T-cell (primary cell): ENCODE data around the gene JMJD1C. TPM values are rescaled to one million over a fixed set of nuclear protein-coding genes. Genes with fewer than 3 reads are reported as not detected.

Experiments used
- ATAC-seq, 4 experiments: fragments of 200-7000 bp in 3 of 4; fragments of 150-1000 bp in 1 of 4; cut with Tn5 transposase; replicated peaks in 1 of 4; 1 replicate in 3 of 4; 2 replicates in 1 of 4; pipeline ENCODE4 v1.10.0; 2021; ENCODE audit warnings: moderate library complexity in 3 of 4, mild to moderate bottlenecking in 2 of 4, moderate number of reproducible peaks in 1 of 4
- CTCF ChIA-PET, 2 donors: fragments of 300-600 bp; sonication (Branson Sonifier 250); formaldehyde crosslinking; loops; one replicate each; lab custom pipeline; 2022; ENCODE audit warnings: antibody characterized with exemption in 2 of 2; lab: Charles Lee
- POLR2A ChIA-PET, 2 donors: fragments of 300-600 bp; sonication (Branson Sonifier 250); formaldehyde crosslinking; loops; one replicate each; lab custom pipeline; 2022; ENCODE audit warnings: antibody characterized with exemption in 2 of 2; lab: Charles Lee
- DNase-seq, 35 experiments: peaks; one replicate each; pipeline versions ENCODE4 v3.0.0 to v3.0.0-alpha.2; 2013 to 2023
- H3K27ac ChIP-seq: one replicate; pipeline ENCODE4 v1.5.1; 2013; ENCODE audit warnings: low read length
- H3K27me3 ChIP-seq, 2 experiments: replicated peaks in 1 of 2; 1 replicate in 1 of 2; 2 replicates in 1 of 2; pipeline versions ENCODE4 v1.6.1 to v1.7.0; 2013; ENCODE audit warnings: low read length in 1 of 2, mixed read lengths in 1 of 2; ENCODE audit not compliant: control insufficient read depth in 2 of 2, insufficient read depth in 2 of 2; ENCODE audit errors: extremely low read depth in 1 of 2
- H3K36me3 ChIP-seq, 2 donors: 1 replicate in 1 of 2; 2 replicates in 1 of 2; pipeline versions ENCODE4 v1.6.1 to v1.7.0; 2013; ENCODE audit warnings: low read length in 1 of 2; ENCODE audit not compliant: control insufficient read depth in 2 of 2, insufficient read depth in 1 of 2; ENCODE audit errors: extremely low read depth in 1 of 2
- H3K4me1 ChIP-seq, 2 experiments: 1 replicate in 1 of 2; 2 replicates in 1 of 2; pipeline versions ENCODE4 v1.6.1 to v1.7.0; 2013; ENCODE audit warnings: low read length in 2 of 2, mixed read lengths in 1 of 2; ENCODE audit not compliant: insufficient read depth in 2 of 2, control insufficient read depth in 1 of 2; ENCODE audit errors: extremely low read depth in 1 of 2
- H3K4me3 ChIP-seq, 2 donors: 1 replicate in 1 of 2; 2 replicates in 1 of 2; pipeline versions ENCODE4 v1.5.1 to v1.7.0; 2013; ENCODE audit warnings: mild to moderate bottlenecking in 2 of 2, low read length in 1 of 2, moderate library complexity in 1 of 2; ENCODE audit not compliant: control insufficient read depth in 1 of 2; ENCODE audit errors: extremely low read depth in 1 of 2
- H3K9me3 ChIP-seq: 2 replicates; pipeline ENCODE4 v1.7.0; 2013
- H3K27ac Mint-ChIP-seq, 2 donors: one replicate each; pipeline ENCODE4 v1.8.0; 2020 to 2021; ENCODE audit warnings: mild to moderate bottlenecking in 2 of 2, mixed read lengths in 2 of 2
- H3K27me3 Mint-ChIP-seq, 2 donors: one replicate each; pipeline ENCODE4 v1.8.0; 2021 to 2022; ENCODE audit warnings: mixed read lengths in 2 of 2
- H3K36me3 Mint-ChIP-seq: one replicate; pipeline ENCODE4 v1.8.0; 2021; ENCODE audit warnings: mixed read lengths
- H3K4me1 Mint-ChIP-seq, 3 donors: one replicate each; pipeline ENCODE4 v1.8.0; 2020 to 2022; ENCODE audit warnings: mixed read lengths in 3 of 3, mild to moderate bottlenecking in 1 of 3
- H3K4me3 Mint-ChIP-seq, 3 donors: one replicate each; pipeline ENCODE4 v1.8.0; 2020 to 2022; ENCODE audit warnings: mild to moderate bottlenecking in 3 of 3, mixed read lengths in 3 of 3, moderate library complexity in 3 of 3
- H3K9me3 Mint-ChIP-seq, 3 donors: one replicate each; pipeline ENCODE4 v1.8.0; 2020 to 2022; ENCODE audit warnings: mixed read lengths in 3 of 3
- WGBS: methylation state at CpG from one replicate; pipeline ENCODE4 v1.1.5; 2013; ENCODE audit warnings: missing lambda C conversion rate; ENCODE audit not compliant: insufficient coverage; 5-methylcytosine and 5-hydroxymethylcytosine counted together
- total RNA-seq, 35 experiments: library from RNA in 6 of 35; stranded (reverse) in 6 of 35; fragments of 120-200 nt in 1 of 35; gene quantifications; one replicate each; pipeline versions ENCODE4 v1.2.1 to v1.2.4 and lab custom pipeline; 2013 to 2026

Gene JMJD1C
- total RNA-seq, 5 donors from 2014 or later (not counting 1 experiment from before 2014, with no cell fraction given) = 84.1 to 193 (median 92.6) TPM

DNA sequence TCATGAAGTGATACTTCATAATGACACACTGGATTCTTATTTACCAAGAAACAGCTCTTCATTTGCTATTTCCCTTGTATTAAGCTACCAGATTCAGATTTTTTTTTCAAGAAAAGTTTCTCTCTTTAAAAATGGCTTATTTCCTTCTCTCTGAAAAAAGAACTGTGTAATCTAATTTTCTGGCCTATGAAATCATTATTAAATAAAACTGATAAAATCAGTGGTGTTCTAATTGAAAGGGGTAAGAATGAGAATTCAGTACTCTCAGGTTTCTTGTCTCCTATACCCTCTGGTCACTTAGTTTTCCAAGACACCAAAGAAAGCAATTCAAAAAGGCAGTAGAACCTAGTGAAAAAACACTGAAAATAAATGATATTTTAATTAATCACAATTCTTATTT is 10.3 kb downstream of the JMJD1C start:
- DNase-seq (no peak), ATAC-seq (no peak)
- no peaks in the 10 kb centered on the region for H3K36me3 ChIP-seq
- H3K4me3 Mint-ChIP-seq = no peak overlapping the region
- H3K4me1 Mint-ChIP-seq = peaks cover 14 to 41% (median 17%) of the 10 kb centered on the region in 3 donors
- ChIA-PET CTCF (no interaction called here), POLR2A (interaction anchor here in 1 of 2 donors (0.7 kb wide), 1 partner anchor 592 kb away, joined by 3 read pairs; no protein-coding TSS in a partner anchor)
- no peak overlapping the region for H3K27ac Mint-ChIP-seq
- H3K9me3 Mint-ChIP-seq = peaks cover 0 to 4% (median 3%) of the 10 kb centered on the region in 3 donors
- H3K4me1 ChIP-seq = no peaks in the 10 kb centered on the region
- no peak overlapping the region for H3K4me3 ChIP-seq
- peaks cover 15% of the 10 kb centered on the region for H3K36me3 Mint-ChIP-seq
- no peaks in the 10 kb centered on the region for H3K27me3 ChIP-seq
- no peaks in the 10 kb centered on the region for H3K9me3 ChIP-seq
- no peak overlapping the region for H3K27ac ChIP-seq
- H3K27me3 Mint-ChIP-seq = no peaks in the 10 kb centered on the region

DNA sequence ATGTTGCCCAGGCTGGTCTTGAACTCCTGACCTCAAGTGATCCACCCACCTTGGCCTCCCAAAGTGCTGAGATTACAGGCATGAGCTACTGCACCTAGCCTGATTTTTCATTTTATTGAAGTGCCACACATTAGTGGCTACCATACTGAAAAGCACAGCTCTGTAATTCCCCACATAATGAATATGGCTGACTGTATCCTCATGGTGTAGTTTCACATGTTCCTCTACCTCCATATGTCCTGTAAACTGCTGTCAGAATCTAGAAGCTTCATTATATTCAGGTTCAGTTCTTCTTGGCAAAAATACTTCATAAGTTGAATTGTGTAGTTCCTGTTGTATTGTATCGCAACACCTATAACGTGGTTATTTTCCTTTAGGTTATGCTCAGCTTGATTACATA is 11.1 kb downstream of the JMJD1C start:
- H3K4me3 Mint-ChIP-seq = no peak overlapping the region
- no CpG with 5 or more reads among the region's 2 CpGs for WGBS
- no peak overlapping the region for H3K27ac Mint-ChIP-seq
- POLR2A ChIA-PET = interaction anchor here in 1 of 2 donors (0.6 kb wide), 1 partner anchor 208 kb away, joined by 4 read pairs; no protein-coding TSS in a partner anchor
- H3K4me3 ChIP-seq = no peak overlapping the region
- H3K27me3 ChIP-seq = no peaks in the 10 kb centered on the region
- CTCF ChIA-PET = interaction anchor here in 1 of 2 donors (1.2 kb wide), 1 partner anchor 174 kb away, joined by 3 read pairs; no protein-coding TSS in a partner anchor
- H3K9me3 Mint-ChIP-seq = peaks cover 0 to 4% (median 3%) of the 10 kb centered on the region in 3 donors
- no peaks in the 10 kb centered on the region for H3K36me3 ChIP-seq
- H3K4me1 Mint-ChIP-seq = peaks cover 14 to 50% (median 20%) of the 10 kb centered on the region in 3 donors
- H3K4me1 ChIP-seq = no peaks in the 10 kb centered on the region
- no peak for ATAC-seq
- no peaks in the 10 kb centered on the region for H3K9me3 ChIP-seq
- H3K36me3 Mint-ChIP-seq = peaks cover 22% of the 10 kb centered on the region
- H3K27me3 Mint-ChIP-seq = no peaks in the 10 kb centered on the region
- DNase-seq = no peak
- no peak overlapping the region for H3K27ac ChIP-seq

DNA sequence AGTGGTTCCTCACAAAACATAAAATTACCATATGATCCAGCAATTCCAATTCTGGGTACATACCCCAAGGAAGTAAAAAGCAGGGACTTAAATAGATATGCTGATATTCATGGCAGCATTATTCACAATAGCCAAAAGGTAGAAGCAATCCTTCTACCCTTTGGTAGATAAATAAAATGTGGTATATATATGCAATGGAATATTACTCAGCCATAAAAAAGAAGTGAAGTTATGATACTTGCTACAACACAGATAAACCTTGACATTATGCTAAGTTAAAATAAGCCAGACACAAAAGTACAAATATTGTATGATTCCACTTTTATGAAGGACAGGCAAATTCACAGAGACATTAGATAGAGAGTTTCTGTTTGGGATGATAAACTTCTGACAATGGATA is 13.3 kb downstream of the JMJD1C start:
- ChIA-PET POLR2A (interaction anchor here (0.6 to 0.7 kb wide), 3 partner anchors 9 to 1832 kb away, joined by 3 read pairs; no protein-coding TSS in a partner anchor), CTCF (no interaction called here)
- Mint-ChIP-seq H3K4me1 (peaks cover 21 to 52% (median 28%) of the 10 kb centered on the region in 3 donors), H3K36me3 (peaks cover 25% of the 10 kb centered on the region), H3K27ac (no peak overlapping the region), H3K4me3 (no peak overlapping the region), H3K27me3 (no peaks in the 10 kb centered on the region), H3K9me3 (peaks cover 0 to 4% (median 3%) of the 10 kb centered on the region in 3 donors)
- DNase-seq (no peak), ATAC-seq (no peak)
- H3K27ac ChIP-seq = no peak overlapping the region
- no peak overlapping the region for H3K4me3 ChIP-seq
- no peaks in the 10 kb centered on the region for H3K9me3 ChIP-seq
- H3K36me3 ChIP-seq = no peaks in the 10 kb centered on the region
- H3K4me1 ChIP-seq = peaks cover 0 to 2% of the 10 kb centered on the region in 2 experiments
- no peaks in the 10 kb centered on the region for H3K27me3 ChIP-seq

DNA sequence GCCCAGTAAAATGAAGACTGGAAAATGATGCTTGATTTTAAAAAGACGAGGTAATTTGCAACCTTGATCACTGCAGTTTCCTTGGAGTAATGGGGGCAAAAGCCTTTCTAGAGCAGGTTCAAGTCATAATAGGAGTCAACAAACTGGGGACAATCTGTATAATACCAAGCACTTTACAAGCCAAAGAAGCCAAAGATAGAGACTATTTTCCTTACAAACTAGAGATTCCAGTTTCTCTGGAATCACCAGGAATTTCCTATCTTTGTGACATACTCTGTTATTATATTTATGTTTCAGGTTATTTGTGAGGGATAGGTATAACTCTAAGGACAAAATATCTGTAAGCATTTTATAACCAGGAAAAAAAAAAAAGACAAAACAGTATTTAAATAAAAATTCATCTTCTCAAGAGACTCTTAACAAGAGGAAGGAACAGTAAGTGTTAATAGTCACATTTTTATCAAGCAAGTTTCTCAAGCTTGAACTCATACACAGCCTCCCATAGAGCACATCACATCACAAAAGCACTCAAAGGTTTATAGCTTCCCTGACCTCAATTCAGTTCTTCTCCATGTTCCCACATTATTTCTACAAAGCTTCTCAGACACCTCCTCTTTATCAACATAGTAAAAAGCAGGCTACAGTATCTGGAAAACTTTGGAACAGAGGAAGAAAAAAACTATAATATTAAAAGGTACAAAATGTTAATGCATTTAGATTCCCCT is 18.9 kb downstream of the JMJD1C start:
- Histone ChIP-seq H3K36me3 (no peaks in the 10 kb centered on the region), H3K9me3 (no peaks in the 10 kb centered on the region), H3K27ac (no peak overlapping the region), H3K4me1 (peaks cover 0 to 2% of the 10 kb centered on the region in 2 experiments), H3K27me3 (no peaks in the 10 kb centered on the region), H3K4me3 (no peak overlapping the region)
- ATAC-seq = no peak
- Mint-ChIP-seq H3K36me3 (peaks cover 13% of the 10 kb centered on the region), H3K27me3 (no peaks in the 10 kb centered on the region), H3K4me1 (peaks cover 29 to 43% (median 37%) of the 10 kb centered on the region in 3 donors), H3K27ac (no peak overlapping the region), H3K4me3 (no peak overlapping the region), H3K9me3 (no peaks in the 10 kb centered on the region)
- no peak for DNase-seq
- ChIA-PET CTCF (interaction anchor here in 1 of 2 donors (0.6 kb wide), 1 partner anchor 212 kb away, joined by 4 read pairs; no protein-coding TSS in a partner anchor), POLR2A (no interaction called here)
- 100% methylated on average over 1 of the region's 1 CpG for WGBS

DNA sequence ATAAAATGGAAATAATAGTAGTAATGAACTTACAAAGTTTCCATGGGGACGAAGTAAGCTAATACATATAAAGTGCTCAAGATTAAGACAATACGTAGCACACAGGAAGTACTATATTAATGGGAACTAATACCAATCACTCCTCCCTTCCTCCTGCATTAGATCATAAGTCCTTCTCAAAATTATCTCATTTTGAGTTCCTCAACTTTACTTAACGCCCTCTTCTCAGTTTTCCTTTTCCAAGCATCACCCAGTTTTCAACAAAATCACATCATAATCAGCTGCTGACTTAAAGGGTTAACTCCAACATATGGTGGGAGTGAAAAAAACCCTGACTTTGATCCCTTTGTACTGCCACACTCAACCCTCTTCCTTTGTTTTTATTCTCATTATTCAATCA is 24.4 kb downstream of the JMJD1C start:
- H3K36me3 Mint-ChIP-seq = no peaks in the 10 kb centered on the region
- DNase-seq (no peak), ATAC-seq (no peak)
- H3K9me3 Mint-ChIP-seq = no peaks in the 10 kb centered on the region
- H3K4me3 ChIP-seq = no peak overlapping the region
- peaks cover 30 to 35% (median 30%) of the 10 kb centered on the region in 3 donors for H3K4me1 Mint-ChIP-seq
- 80% methylated on average over 1 of the region's 3 CpGs for WGBS
- H3K36me3 ChIP-seq = no peaks in the 10 kb centered on the region
- peaks cover 0 to 13% of the 10 kb centered on the region in 2 experiments for H3K4me1 ChIP-seq
- no peak overlapping the region for H3K4me3 Mint-ChIP-seq
- no peak overlapping the region for H3K27ac Mint-ChIP-seq
- no peak overlapping the region for H3K27ac ChIP-seq
- no peaks in the 10 kb centered on the region for H3K9me3 ChIP-seq
- no peaks in the 10 kb centered on the region for H3K27me3 ChIP-seq
- CTCF ChIA-PET = no interaction called here
- H3K27me3 Mint-ChIP-seq = no peaks in the 10 kb centered on the region
- POLR2A ChIA-PET = interaction anchor here (0.6 kb wide), 3 partner anchors 11 to 1498 kb away, joined by 3 read pairs; no protein-coding TSS in a partner anchor

DNA sequence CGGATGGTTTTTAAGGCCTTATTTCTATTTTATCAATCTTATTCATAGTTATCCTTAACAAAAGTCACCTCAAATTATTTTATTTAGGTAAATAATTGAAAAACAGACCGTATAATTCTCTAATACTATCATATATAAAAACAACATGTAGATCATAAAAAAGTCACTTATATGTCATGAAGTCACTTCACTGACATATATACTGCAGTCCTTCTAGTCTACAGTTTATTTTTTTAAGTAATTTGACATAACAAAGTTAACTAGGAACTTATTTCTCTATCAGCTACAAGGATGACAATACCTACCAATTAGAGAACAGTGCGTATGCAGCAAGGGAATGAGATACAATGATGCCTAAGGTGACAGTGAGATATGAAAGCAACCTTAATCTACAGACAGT is 26.2 kb downstream of the JMJD1C start:
- Histone ChIP-seq H3K27me3 (no peaks in the 10 kb centered on the region), H3K27ac (no peak overlapping the region), H3K9me3 (no peaks in the 10 kb centered on the region), H3K36me3 (no peaks in the 10 kb centered on the region), H3K4me1 (peaks cover 0 to 18% of the 10 kb centered on the region in 2 experiments), H3K4me3 (no peak overlapping the region)
- no peaks in the 10 kb centered on the region for H3K27me3 Mint-ChIP-seq
- H3K27ac Mint-ChIP-seq = no peak overlapping the region
- POLR2A ChIA-PET = no interaction called here
- H3K4me3 Mint-ChIP-seq = no peak overlapping the region
- no CpG with 5 or more reads among the region's 3 CpGs for WGBS
- H3K4me1 Mint-ChIP-seq = peaks cover 29 to 36% (median 33%) of the 10 kb centered on the region in 3 donors
- ATAC-seq (no peak), DNase-seq (no peak)
- CTCF ChIA-PET = no interaction called here
- no peaks in the 10 kb centered on the region for H3K9me3 Mint-ChIP-seq
- no peaks in the 10 kb centered on the region for H3K36me3 Mint-ChIP-seq
